Fibroblast of villous mesenchyme (primary cell): ENCODE results near the gene RPL23. TPM values are rescaled to one million over a fixed set of nuclear protein-coding genes. Genes with fewer than 3 reads are reported as not detected.

Experiments used
- DNase-seq: peaks from one replicate; pipeline ENCODE4 v3.0.0-alpha.2; 2010; ENCODE audit warnings: low read depth
- H3K4me3 ChIP-seq: 2 replicates; pipeline ENCODE4 v1.5.1; 2011; ENCODE audit warnings: low read depth, mild to moderate bottlenecking, low read length
- CTCF ChIP-seq: IDR thresholded peaks from 2 replicates; pipeline ENCODE4 v1.5.1; 2012; ENCODE audit warnings: low read depth, mild to moderate bottlenecking, low read length; ENCODE audit not compliant: insufficient read depth
- total RNA-seq: library from RNA; depleted of rRNA; stranded (reverse); fragments of >200 nt; gene quantifications from 2 replicates; pipeline ENCODE4 v1.2.3, GENCODE V29; 2012

The RPL23 gene
- total RNA-seq: 1,013 and 1,112 TPM in 2 replicates

GRCh38 chr17:38853292-38854219, at the start of gene RPL23:
Gene RPL23 (minus strand): TSS chr17:38853721. CDS start chr17:38853710, 11 bp downstream.
- TF ChIP-seq CTCF: no peak
- H3K4me3 ChIP-seq: peak within 1 kb of the TSS; percentile 93
- peak; percentile 98 for DNase-seq

GRCh38 chr17:38900978-38901656, 47.6 kb upstream of the RPL23 start:
- peak; percentile 99 for DNase-seq
- no peak for TF ChIP-seq CTCF
- H3K4me3 ChIP-seq: peak overlapping the region; percentile 34

GRCh38 chr17:38899421-38899820, 45.9 kb upstream of the RPL23 start:
- no peak for DNase-seq
- TF ChIP-seq CTCF: no peak
- H3K4me3 ChIP-seq: no peak overlapping the region

GRCh38 chr17:38898812-38899348, 45.4 kb upstream of the RPL23 start:
- no peak overlapping the region for H3K4me3 ChIP-seq
- no peak for DNase-seq
- no peak for TF ChIP-seq CTCF

GRCh38 chr17:38898291-38898679, 44.8 kb upstream of the RPL23 start:
- no peak for DNase-seq
- TF ChIP-seq CTCF: no peak
- no peak overlapping the region for H3K4me3 ChIP-seq

- no peak for TF ChIP-seq CTCF
- no peak for DNase-seq
- no peak overlapping the region for H3K4me3 ChIP-seq
Observed at GRCh38 chr17:38897671-38898290, 44.3 kb upstream of the RPL23 start.
